HFFc6 (cell line): ENCODE measurements around the gene CHAF1B. TPM values are rescaled to one million over a fixed set of nuclear protein-coding genes. Genes with fewer than 3 reads are reported as not detected.
A peak's percentile ranks its signal among the peaks of the same experiment; 100 is the strongest.

Source experiments
- DNase-seq: peaks from one replicate; pipeline ENCODE4 v3.0.0-alpha.2; 2018
- H3K27ac Mint-ChIP-seq: 2 replicates; pipeline ENCODE4 v1.8.0; 2020; ENCODE audit warnings: mild to moderate bottlenecking, mixed read lengths
- H3K27me3 Mint-ChIP-seq: 2 replicates; pipeline ENCODE4 v1.8.0; 2021; ENCODE audit warnings: mild to moderate bottlenecking, moderate library complexity, mixed read lengths; ENCODE audit not compliant: insufficient read depth
- H3K36me3 Mint-ChIP-seq: 2 replicates; pipeline ENCODE4 v1.8.0; 2021; ENCODE audit warnings: low read depth, mixed read lengths
- H3K4me1 Mint-ChIP-seq: 2 replicates; pipeline ENCODE4 v1.8.0; 2020; ENCODE audit warnings: low read depth, mixed read lengths
- H3K4me3 Mint-ChIP-seq: 2 replicates; pipeline ENCODE4 v1.8.0; 2020; ENCODE audit warnings: mild to moderate bottlenecking, moderate library complexity, mixed read lengths
- H3K9me3 Mint-ChIP-seq: 2 replicates; pipeline ENCODE4 v1.8.0; 2020; ENCODE audit warnings: mild to moderate bottlenecking, mixed read lengths
- CTCF ChIP-seq: fragments of 200-600 bp; sonication (generic); IDR thresholded peaks from 2 replicates; pipeline ENCODE4 v1.5.0; 2021; ENCODE audit warnings: antibody characterized with exemption, mild to moderate bottlenecking
- total RNA-seq, 6 experiments: library from RNA; stranded (reverse); fragmentation: NEBNext Ultra II Directional; extraction: Animal tissue kit (Norgen Biotek cat#: 25700); gene quantifications; 2 replicates in 1 of 6; 3 replicates in 5 of 6; pipeline ENCODE4 v1.2.3, GENCODE V29; 2021

Gene CHAF1B
- total RNA-seq, 6 experiments from 2014 or later, result 4.3 to 11.4 (median 10.5) TPM

- peaks cover 23% of the 10 kb centered on the region for H3K4me1 Mint-ChIP-seq
- TF ChIP-seq CTCF, result no peak
- peak overlapping the region; percentile 31; the same call in 1 of the 2 replicates for H3K4me3 Mint-ChIP-seq
- no peaks in the 10 kb centered on the region; the same call in 1 of the 2 replicates for H3K9me3 Mint-ChIP-seq
- H3K27ac Mint-ChIP-seq, result 0 out of 2 replicates have a peak overlapping the region, but pooled peaks have one; percentile 17
- H3K36me3 Mint-ChIP-seq, result peaks cover 4% of the 10 kb centered on the region; the same call in 1 of the 2 replicates
- no peaks in the 10 kb centered on the region; the same call in 1 of the 2 replicates for H3K27me3 Mint-ChIP-seq
- no peak for DNase-seq
Observed at GRCh38 chr21:36436829-36437744, 51.9 kb downstream of the CHAF1B start.

- TF ChIP-seq CTCF, result no peak
- Mint-ChIP-seq H3K9me3 (no peaks in the 10 kb centered on the region; the same call in 1 of the 2 replicates), H3K4me3 (peak overlapping the region; percentile 31; the same call in 1 of the 2 replicates), H3K27ac (no peak overlapping the region), H3K4me1 (peaks cover 18% of the 10 kb centered on the region), H3K27me3 (no peaks in the 10 kb centered on the region; the same call in 1 of the 2 replicates), H3K36me3 (peaks cover 4% of the 10 kb centered on the region; the same call in 1 of the 2 replicates)
- DNase-seq, result peak; percentile 69
Observed at GRCh38 chr21:36437745-36438128, 52.5 kb downstream of the CHAF1B start.

- Mint-ChIP-seq H3K36me3 (peaks cover 4% of the 10 kb centered on the region; the same call in 1 of the 2 replicates), H3K9me3 (no peaks in the 10 kb centered on the region; the same call in 1 of the 2 replicates), H3K27ac (no peak overlapping the region), H3K4me1 (peaks cover 17% of the 10 kb centered on the region), H3K27me3 (no peaks in the 10 kb centered on the region), H3K4me3 (no peak overlapping the region)
- no peak for DNase-seq
- TF ChIP-seq CTCF, result no peak
Observed at GRCh38 chr21:36441715-36442114, 56.5 kb downstream of the CHAF1B start.

GRCh38 chr21:36446301-36446700 is 61.1 kb downstream of the CHAF1B start:
- TF ChIP-seq CTCF, result no peak
- Mint-ChIP-seq H3K36me3 (no peaks in the 10 kb centered on the region), H3K4me3 (no peak overlapping the region), H3K9me3 (no peaks in the 10 kb centered on the region), H3K4me1 (peaks cover 10% of the 10 kb centered on the region), H3K27ac (no peak overlapping the region), H3K27me3 (no peaks in the 10 kb centered on the region)
- DNase-seq, result no peak

GRCh38 chr21:36450511-36450910 is 65.3 kb downstream of the CHAF1B start:
- H3K4me3 Mint-ChIP-seq, result no peak overlapping the region
- TF ChIP-seq CTCF, result no peak
- peak; percentile 17 for DNase-seq
- H3K4me1 Mint-ChIP-seq, result peaks cover 15% of the 10 kb centered on the region
- no peaks in the 10 kb centered on the region for H3K9me3 Mint-ChIP-seq
- H3K27me3 Mint-ChIP-seq, result no peaks in the 10 kb centered on the region
- no peaks in the 10 kb centered on the region for H3K36me3 Mint-ChIP-seq
- no peak overlapping the region for H3K27ac Mint-ChIP-seq
